K562 (cell line): ENCODE results near the gene SLC9C2. TPM values are rescaled to one million over a fixed set of nuclear protein-coding genes. Genes with fewer than 3 reads are reported as not detected.
A peak's percentile ranks its signal among the peaks of the same experiment; 100 is the strongest.

Source experiments
- ARID4B ChIP-seq: sonication (generic); formaldehyde crosslinking; IDR thresholded peaks from 2 replicates; pipeline ENCODE4 v1.8.0; 2022; ENCODE audit warnings: mild to moderate bottlenecking, missing genetic modification reagents
- CBX5 ChIP-seq: IDR thresholded peaks from 2 replicates; pipeline ENCODE4 v1.6.1; 2014; ENCODE audit warnings: low read depth, borderline replicate concordance
- CTBP1 ChIP-seq: fragments of 450-650 bp; IDR thresholded peaks from 2 replicates; pipeline ENCODE4 v1.6.1; 2016; ENCODE audit warnings: borderline replicate concordance
- E2F1 ChIP-seq: sonication (generic); formaldehyde crosslinking; IDR thresholded peaks from 2 replicates; pipeline ENCODE4 v1.8.1; 2023; ENCODE audit warnings: mild to moderate bottlenecking, missing genetic modification reagents, moderate library complexity
- ELK3 ChIP-seq: fragments of 450-650 bp; formaldehyde crosslinking; IDR thresholded peaks from 2 replicates; pipeline ENCODE4 v1.4.0; 2020; ENCODE audit warnings: mild to moderate bottlenecking
- EP400 ChIP-seq: fragments of 450-650 bp; IDR thresholded peaks from 2 replicates; pipeline ENCODE4 v1.6.1; 2017; ENCODE audit warnings: antibody characterized with exemption, mild to moderate bottlenecking, moderate library complexity
- HNRNPLL ChIP-seq: fragments of 200-400 bp; formaldehyde crosslinking; IDR thresholded peaks from 2 replicates; pipeline ENCODE4 v1.6.1; 2017; ENCODE audit warnings: low read length, low read depth, mild to moderate bottlenecking; ENCODE audit not compliant: poor library complexity, severe bottlenecking
- HSF4 ChIP-seq: fragments of 250-450 bp; sonication (Bioruptor Pico); IDR thresholded peaks from 2 replicates; pipeline ENCODE4 v2.1.2; 2022; ENCODE audit warnings: mild to moderate bottlenecking, moderate library complexity, borderline replicate concordance
- IRF2 ChIP-seq: sonication (generic); formaldehyde crosslinking; IDR thresholded peaks from 2 replicates; pipeline ENCODE4 v1.8.1; 2022; ENCODE audit warnings: mild to moderate bottlenecking, missing genetic modification reagents
- MAZ ChIP-seq, 2 experiments: fragments of 450-650 bp in 1 of 2; sonication (generic) in 1 of 2; formaldehyde crosslinking; IDR thresholded peaks in 1 of 2; conservative IDR thresholded peaks in 1 of 2; 2 replicates each; pipeline versions ENCODE4 v1.4.0 to v1.5.0; 2020; ENCODE audit warnings: mild to moderate bottlenecking in 1 of 2, missing genetic modification reagents in 1 of 2
- RHOXF2B ChIP-seq: fragments of 250-450 bp; sonication (Bioruptor Pico); conservative IDR thresholded peaks from 2 replicates; pipeline ENCODE4 v1.5.1; 2021
- SMARCE1 ChIP-seq: fragments of 450-650 bp; IDR thresholded peaks from 2 replicates; pipeline ENCODE4 v1.7.1; 2016; ENCODE audit warnings: mild to moderate bottlenecking
- TEAD4 ChIP-seq, 2 experiments: sonication (generic) in 1 of 2; formaldehyde crosslinking in 1 of 2; IDR thresholded peaks; 2 replicates each; pipeline versions ENCODE4 v1.6.1 to v1.8.0; 2012 to 2022; ENCODE audit warnings: borderline replicate concordance in 1 of 2, inconsistent platforms in 1 of 2, low read length in 1 of 2, mild to moderate bottlenecking in 1 of 2, missing genetic modification reagents in 1 of 2
- XRCC3 ChIP-seq: fragments of 450-650 bp; IDR thresholded peaks from 2 replicates; pipeline ENCODE4 v1.6.1; 2017; ENCODE audit warnings: mild to moderate bottlenecking, moderate library complexity
- ZHX1 ChIP-seq: fragments of 150-350 bp; conservative IDR thresholded peaks from 2 replicates; pipeline ENCODE4 v1.6.1; 2014; ENCODE audit warnings: low read length
- ZNF23 ChIP-seq: fragments of 250-450 bp; sonication (Bioruptor Pico); IDR thresholded peaks from 2 replicates; pipeline ENCODE4 v1.4.0; 2020; ENCODE audit warnings: mild to moderate bottlenecking
- ZNF764 ChIP-seq: fragments of 250-450 bp; sonication (Bioruptor Pico); IDR thresholded peaks from 2 replicates; pipeline ENCODE4 v1.4.0; 2020; ENCODE audit warnings: low read depth, mild to moderate bottlenecking, moderate library complexity
- polyA plus RNA-seq, 8 experiments: library from polyadenylated mRNA; depleted of rRNA in 4 of 8; stranded (reverse) in 5 of 8; unstranded in 3 of 8; fragments of >200 nt; fragmentation: Nextera tagmentation in 2 of 8; fragmentation: Illumina TruSeq in 1 of 8; extraction: Ambion mirVana in 2 of 8; extraction: Trizol in 1 of 8; gene quantifications; 2 replicates each; pipeline versions ENCODE4 v1.2.1 to v1.2.3, GENCODE V29; 2011 to 2014; ENCODE audit warnings: inconsistent platforms in 1 of 8, missing spikeins in 1 of 8
- total RNA-seq, 7 experiments: library from RNA; depleted of rRNA in 6 of 7; stranded (reverse); fragments of >200 nt in 6 of 7; fragmentation: Illumina TruSeq in 2 of 7; extraction: Trizol in 2 of 7; gene quantifications; 2 replicates each; pipeline versions ENCODE4 v1.2.1 to v1.2.3, GENCODE V29; 2011 to 2021; ENCODE audit warnings: low replicate concordance in 1 of 7

SLC9C2 gene
- total and polyA plus RNA-seq, 9 of the 15 experiments (the other 6 are each of a cell fraction or from before 2014, with no cell fraction given), result 0.11 to 0.22 (median 0.15) TPM; not detected in 5

GRCh38 chr1:173503391-173503790 lies 99.5 kb downstream of the SLC9C2 start (continued):
- no peak for TF ChIP-seq E2F1 (CRISPR knock-in tag)
- TF ChIP-seq TEAD4 (IDR thresholded peaks at IDR 0.05; ENCODE audit: low read length), result no peak
- no peak for TF ChIP-seq TEAD4 (CRISPR knock-in tag; IDR thresholded peaks at IDR 0.05; ENCODE audit: borderline replicate concordance)
- TF ChIP-seq XRCC3, result no peak
- no peak for TF ChIP-seq CBX5
- TF ChIP-seq ZNF23, result no peak
- TF ChIP-seq CTBP1, result no peak
- no peak for TF ChIP-seq ELK3 (CRISPR knock-in tag)
- TF ChIP-seq EP400, result no peak
- no peak for TF ChIP-seq ZNF764 (CRISPR knock-in tag)
- TF ChIP-seq ARID4B (CRISPR knock-in tag), result no peak
- TF ChIP-seq RHOXF2B (CRISPR knock-in tag), result no peak
- TF ChIP-seq ZHX1, result 0 out of 2 replicates have a peak, but pooled peaks have one; percentile 29
- TF ChIP-seq HNRNPLL, result no peak
- TF ChIP-seq IRF2 (CRISPR knock-in tag), result no peak
- TF ChIP-seq MAZ (CRISPR knock-in tag; conservative IDR thresholded peaks at IDR 0.05 in 1 of 2, IDR thresholded peaks at IDR 0.05 in 1 of 2), result peak in 1 of 2 experiments; percentile 29; a peak in 1 of 4 replicates
- TF ChIP-seq SMARCE1, result no peak
- no peak for TF ChIP-seq HSF4
